ENCODE results near the gene ZNF682. TPM values are rescaled to one million over a fixed set of nuclear protein-coding genes. Genes with fewer than 3 reads are reported as not detected.
"Not testable (repeated sequence)": the region's sequence is repeated elsewhere in the genome, so short reads cannot be mapped to it uniquely, and the experiment has no call there.

ZNF682 gene
- 10 to 100 TPM; 13.1 to 16.9 TPM for total RNA-seq

DNA sequence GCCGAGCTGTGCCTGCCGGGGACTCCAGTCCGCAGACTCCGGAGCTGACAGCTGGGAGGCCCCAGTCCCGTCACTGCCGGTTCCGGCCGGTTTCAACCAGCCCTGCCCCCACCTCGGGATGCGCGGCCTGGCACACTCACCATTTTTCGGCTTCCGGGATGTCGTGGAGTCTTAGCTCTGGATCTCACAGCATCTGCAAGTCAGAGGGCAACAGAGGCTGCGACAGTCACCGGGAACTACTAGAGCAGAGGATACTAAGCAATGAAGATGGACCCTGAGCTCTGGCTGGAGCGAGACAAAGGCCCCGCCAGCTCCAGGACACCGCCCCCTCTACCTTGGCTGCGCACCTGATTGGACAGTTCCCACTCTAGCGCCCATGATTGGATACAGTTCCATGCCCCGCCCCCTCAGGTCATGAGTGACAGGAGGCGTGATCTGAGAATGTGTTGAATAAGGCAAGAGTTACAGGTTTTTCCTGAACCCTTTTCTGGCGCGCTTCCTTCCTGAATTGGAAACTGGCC is at the start of gene ZNF682:
ZNF682 (minus strand) TSS at position 303 of the 521 bp plus-strand sequence; CDS start at position 143, 160 bp downstream.
- Mint-ChIP-seq H3K4me3 (peak within 1 kb of the TSS; percentile 96), H3K27me3 (peaks cover 4% of the 10 kb centered on the region), H3K36me3 (peaks cover 20% of the 10 kb centered on the region), H3K27ac (peak within 1 kb of the TSS; percentile 96), H3K9me3 (peaks cover 3% of the 10 kb centered on the region), H3K4me1 (peaks cover 11% of the 10 kb centered on the region)
- DNase-seq (peak; percentile 90), ATAC-seq (ENCODE audit: low read depth) (peak; percentile 99)
- POLR2A ChIA-PET, result interaction anchor here (0.7 to 2.7 kb wide), 9 partner anchors 13 to 526 kb away, joined by 3 to 22 read pairs (median 5); partner anchors contain the start of genes ZNF253, ZNF486, ZNF737 and ZNF90

GRCh38 chr19:20082876-20083275 is 43.6 kb upstream of the ZNF682 start:
- Mint-ChIP-seq H3K4me1 (peaks cover 17% of the 10 kb centered on the region), H3K36me3 (peaks cover 65% of the 10 kb centered on the region), H3K9me3 (peaks cover 27% of the 10 kb centered on the region)
- H3K4me3 Mint-ChIP-seq; H3K27ac Mint-ChIP-seq; DNase-seq; ATAC-seq (ENCODE audit: low read depth); H3K27me3 Mint-ChIP-seq; POLR2A ChIA-PET: not testable (repeated sequence)

DNA sequence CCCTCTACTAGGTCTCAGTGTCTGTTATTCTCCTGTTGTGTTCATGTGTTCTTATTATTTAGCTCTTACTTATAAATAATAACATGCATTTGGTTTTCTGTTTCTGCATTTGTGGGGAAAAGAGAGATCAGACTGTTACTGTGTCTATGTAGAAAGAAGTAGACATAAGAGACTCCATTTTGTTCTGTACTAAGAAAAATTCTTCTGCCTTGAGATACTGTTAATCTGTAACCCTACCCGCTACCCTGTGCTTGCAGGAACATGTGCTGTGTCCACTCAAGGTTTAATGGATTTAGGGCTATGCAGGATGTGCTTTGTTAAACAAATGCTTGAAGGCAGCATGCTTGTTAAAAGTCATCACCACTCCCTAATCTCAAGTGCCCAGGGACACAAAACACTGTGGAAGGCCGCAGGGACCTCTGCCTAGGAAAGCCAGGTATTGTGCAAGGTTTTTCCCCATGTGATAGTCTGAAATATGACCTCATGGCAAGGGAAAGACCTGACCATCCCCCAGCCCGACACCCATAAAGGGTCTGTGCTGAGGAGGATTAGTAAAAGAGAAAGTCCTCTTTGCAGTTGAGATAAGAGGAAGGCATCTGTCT is 43.0 kb upstream of the ZNF682 start:
- H3K27me3 Mint-ChIP-seq; ATAC-seq (ENCODE audit: low read depth); DNase-seq; H3K27ac Mint-ChIP-seq; H3K4me3 Mint-ChIP-seq; POLR2A ChIA-PET: not testable (repeated sequence)
- H3K36me3 Mint-ChIP-seq, result peaks cover 59% of the 10 kb centered on the region
- peaks cover 22% of the 10 kb centered on the region for H3K9me3 Mint-ChIP-seq
- H3K4me1 Mint-ChIP-seq, result peaks cover 17% of the 10 kb centered on the region

- peaks cover 17% of the 10 kb centered on the region for H3K4me1 Mint-ChIP-seq
- ATAC-seq (ENCODE audit: low read depth) (no peak), DNase-seq (no peak)
- H3K36me3 Mint-ChIP-seq, result peaks cover 55% of the 10 kb centered on the region
- no peak overlapping the region for H3K27ac Mint-ChIP-seq
- POLR2A ChIA-PET, result no interaction called here
- peaks cover 24% of the 10 kb centered on the region for H3K9me3 Mint-ChIP-seq
- H3K27me3 Mint-ChIP-seq, result no peaks in the 10 kb centered on the region
- no peak overlapping the region for H3K4me3 Mint-ChIP-seq
These were observed 41.4 kb upstream of the ZNF682 start for GRCh38 chr19:20080656-20081055.

GRCh38 chr19:20079476-20079875 is 40.2 kb upstream of the ZNF682 start:
- Mint-ChIP-seq H3K27me3 (no peaks in the 10 kb centered on the region), H3K4me3 (peak overlapping the region; percentile 96), H3K9me3 (peaks cover 21% of the 10 kb centered on the region), H3K27ac (no peak overlapping the region), H3K4me1 (peaks cover 17% of the 10 kb centered on the region), H3K36me3 (peaks cover 50% of the 10 kb centered on the region)
- POLR2A ChIA-PET, result interaction anchor here (0.7 to 3.0 kb wide), 3 partner anchors 88 to 459 kb away, joined by 4 to 31 read pairs (median 28); partner anchors contain the start of gene ZNF486
- DNase-seq (no peak), ATAC-seq (ENCODE audit: low read depth) (no peak)

DNA sequence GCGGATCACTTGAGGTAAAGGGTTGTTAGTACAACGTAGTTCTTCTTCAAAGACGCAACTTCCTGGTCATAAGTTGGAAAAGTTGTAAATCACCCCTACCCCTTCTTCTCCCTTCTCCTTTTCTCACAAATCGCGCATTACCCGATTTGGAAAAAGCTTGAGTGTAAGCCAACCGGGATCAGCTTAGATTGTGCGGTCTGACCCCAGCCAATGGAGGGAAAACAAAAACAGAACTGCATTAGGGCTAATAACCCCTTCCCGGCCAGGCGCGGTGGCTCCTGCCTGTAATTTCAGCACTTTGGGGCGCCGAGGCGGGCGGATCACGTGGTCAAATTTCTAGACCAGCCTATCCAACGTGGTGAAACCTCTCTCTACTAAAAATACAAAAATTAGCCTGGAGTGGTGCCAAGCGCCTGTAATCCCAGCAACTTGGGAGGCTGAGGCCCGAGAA is 39.3 kb upstream of the ZNF682 start:
- POLR2A ChIA-PET, result interaction anchor here (0.6 to 3.0 kb wide), 7 partner anchors 39 to 1427 kb away, joined by 3 to 31 read pairs (median 5); partner anchors contain the start of genes ZNF101, ZNF253, ZNF486 and ZNF682
- Mint-ChIP-seq H3K27me3 (no peaks in the 10 kb centered on the region), H3K36me3 (peaks cover 45% of the 10 kb centered on the region), H3K9me3 (peaks cover 19% of the 10 kb centered on the region), H3K27ac (peak overlapping the region; percentile 87), H3K4me3 (peak overlapping the region; percentile 96), H3K4me1 (peaks cover 17% of the 10 kb centered on the region)
- ATAC-seq (ENCODE audit: low read depth) (no peak), DNase-seq (peak; percentile 45)

- peak within 1 kb of the TSS; percentile 96 for H3K4me3 Mint-ChIP-seq
- H3K27ac Mint-ChIP-seq, result peak within 1 kb of the TSS; percentile 87
- no peaks in the 10 kb centered on the region for H3K27me3 Mint-ChIP-seq
- H3K4me1 Mint-ChIP-seq, result peaks cover 17% of the 10 kb centered on the region
- H3K36me3 Mint-ChIP-seq, result peaks cover 38% of the 10 kb centered on the region
- DNase-seq, result peak; percentile 80
- H3K9me3 Mint-ChIP-seq, result peaks cover 15% of the 10 kb centered on the region
- ATAC-seq (ENCODE audit: low read depth), result peak; percentile 99
- POLR2A ChIA-PET, result interaction anchor here (0.9 to 3.0 kb wide), 10 partner anchors 26 to 410 kb away, joined by 3 to 31 read pairs (median 7); partner anchors contain the start of genes ZNF101, ZNF253, ZNF486 and ZNF506
These were observed 38.6 kb upstream of the ZNF682 start, which contains the start of gene ZNF90 for GRCh38 chr19:20077791-20078463. Gene ZNF90, plus strand, starts transcription at chr19:20078000. Its CDS starts 133 bp downstream, at chr19:20078133.

GRCh38 chr19:20072936-20073335 is 33.6 kb upstream of the ZNF682 start:
- Mint-ChIP-seq H3K9me3 (peaks cover 14% of the 10 kb centered on the region), H3K27ac (no peak overlapping the region), H3K36me3 (peaks cover 6% of the 10 kb centered on the region), H3K27me3 (peaks cover 2% of the 10 kb centered on the region), H3K4me1 (no peaks in the 10 kb centered on the region), H3K4me3 (no peak overlapping the region)
- ATAC-seq (ENCODE audit: low read depth) (no peak), DNase-seq (no peak)
- POLR2A ChIA-PET, result no interaction called here

- Mint-ChIP-seq H3K4me1 (no peaks in the 10 kb centered on the region), H3K4me3 (no peak overlapping the region), H3K27ac (no peak overlapping the region), H3K27me3 (peaks cover 4% of the 10 kb centered on the region), H3K9me3 (peaks cover 21% of the 10 kb centered on the region), H3K36me3 (peaks cover 6% of the 10 kb centered on the region)
- ATAC-seq (ENCODE audit: low read depth) (no peak), DNase-seq (no peak)
- POLR2A ChIA-PET, result no interaction called here
These were observed 31.4 kb upstream of the ZNF682 start for GRCh38 chr19:20070691-20071090.

DNA sequence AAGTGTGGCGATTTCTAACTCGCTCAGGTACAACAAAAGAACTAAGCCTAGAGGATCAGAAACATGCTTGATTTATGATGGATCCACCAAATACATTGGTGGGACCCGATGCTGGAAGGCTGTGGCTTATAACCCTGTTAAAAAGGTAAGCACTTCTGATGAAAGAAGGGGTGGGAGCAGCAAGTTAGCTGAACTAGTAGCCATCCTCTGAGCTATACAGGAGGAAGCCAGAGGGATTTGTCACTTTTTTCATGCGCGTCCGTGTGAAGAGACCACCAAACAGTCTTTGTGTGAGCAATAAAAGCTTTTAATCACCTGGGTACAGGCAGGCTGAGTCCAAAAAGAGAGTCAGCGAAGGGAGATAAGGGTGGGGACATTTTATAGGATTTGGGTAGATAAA is 29.3 kb upstream of the ZNF682 start:
- H3K36me3 Mint-ChIP-seq; H3K27ac Mint-ChIP-seq; DNase-seq; H3K4me3 Mint-ChIP-seq; H3K4me1 Mint-ChIP-seq; ATAC-seq (ENCODE audit: low read depth); POLR2A ChIA-PET; H3K27me3 Mint-ChIP-seq: not testable (repeated sequence)
- H3K9me3 Mint-ChIP-seq, result peaks cover 21% of the 10 kb centered on the region

GRCh38 chr19:20067943-20068342 is 28.6 kb upstream of the ZNF682 start:
- Mint-ChIP-seq H3K36me3 (peaks cover 6% of the 10 kb centered on the region), H3K27ac (no peak overlapping the region), H3K4me3 (no peak overlapping the region), H3K4me1 (no peaks in the 10 kb centered on the region), H3K9me3 (peaks cover 20% of the 10 kb centered on the region), H3K27me3 (peaks cover 4% of the 10 kb centered on the region)
- ATAC-seq (ENCODE audit: low read depth) (no peak), DNase-seq (no peak)
- POLR2A ChIA-PET, result interaction anchor here (0.8 kb wide), 1 partner anchor 27 kb away, joined by 3 read pairs; no protein-coding TSS in a partner anchor

- POLR2A ChIA-PET, result no interaction called here
- no peak overlapping the region for H3K27ac Mint-ChIP-seq
These were observed 27.6 kb upstream of the ZNF682 start for GRCh38 chr19:20066861-20067260.

DNA sequence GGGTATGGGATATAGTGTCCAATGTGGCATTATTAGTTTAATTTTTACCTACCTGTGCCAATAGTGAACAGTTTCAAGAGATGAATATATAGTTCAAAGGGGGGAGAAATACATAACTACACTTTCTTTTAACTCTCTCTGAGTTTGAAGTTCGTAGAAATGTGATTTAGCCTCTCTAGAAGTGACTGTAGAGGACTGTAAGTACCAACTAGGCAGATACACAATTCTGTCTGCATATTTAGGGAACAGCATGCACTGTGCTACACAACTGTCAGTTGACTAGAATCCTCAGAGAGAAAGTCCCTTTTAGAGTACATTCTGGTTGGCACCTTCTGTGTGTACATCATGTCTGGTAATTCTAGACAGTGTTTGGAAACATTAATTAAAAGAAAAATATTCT is 21.0 kb upstream of the ZNF682 start:
- POLR2A ChIA-PET, result no interaction called here
- Mint-ChIP-seq H3K4me1 (no peaks in the 10 kb centered on the region), H3K36me3 (no peaks in the 10 kb centered on the region), H3K27ac (no peak overlapping the region), H3K9me3 (peaks cover 8% of the 10 kb centered on the region), H3K4me3 (no peak overlapping the region), H3K27me3 (peaks cover 7% of the 10 kb centered on the region)
- DNase-seq, result no peak
- ATAC-seq (ENCODE audit: low read depth), result no peak

More at GRCh38 chr19:20066861-20067260, 27.6 kb upstream of the ZNF682 start:
- ATAC-seq (ENCODE audit: low read depth), result no peak
- H3K9me3 Mint-ChIP-seq, result peaks cover 20% of the 10 kb centered on the region
- no peak for DNase-seq
- no peaks in the 10 kb centered on the region for H3K4me1 Mint-ChIP-seq
- no peak overlapping the region for H3K4me3 Mint-ChIP-seq
- H3K27me3 Mint-ChIP-seq, result peaks cover 4% of the 10 kb centered on the region
- peaks cover 6% of the 10 kb centered on the region for H3K36me3 Mint-ChIP-seq

Data from activated naive CD8-positive, alpha-beta T cell treated with anti-CD3 and anti-CD28 coated beads, Interleukin-2, amount 10 ng/mL, durations not matched to agents 7 days and 5 days (primary cell).